ENCODE results near the gene MXRA5.

Gene MXRA5

DNA sequence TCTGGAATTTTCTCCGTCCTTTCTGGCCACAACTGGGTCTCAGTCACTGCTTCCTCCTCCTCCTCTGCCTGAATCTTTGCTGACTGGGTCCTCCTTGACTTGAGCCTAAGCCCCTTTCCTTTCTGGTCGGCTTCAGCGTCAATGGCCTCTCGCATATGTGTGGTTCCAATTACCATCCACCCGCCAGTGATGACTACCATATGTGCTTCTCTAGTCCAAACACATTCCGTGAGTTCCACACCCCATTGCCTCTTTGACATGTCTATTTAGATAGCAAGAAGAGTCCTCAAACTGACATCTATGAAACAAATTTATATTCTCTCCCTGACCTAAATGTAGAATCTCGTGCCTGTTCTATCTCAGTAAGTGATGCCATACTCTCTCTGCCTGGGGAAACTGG, 19.8 kb downstream of the MXRA5 start:
- Histone ChIP-seq H3K27ac (ENCODE audit: insufficient read depth in 1 of 2, low read depth in 1 of 2, low read length in 2 of 2, poor library complexity in 1 of 2, severe bottlenecking in 2 of 2) (no peak overlapping the region), H3K9me3 (ENCODE audit: control extremely low read depth in 1 of 5, control insufficient read depth in 4 of 5, insufficient read depth in 2 of 5, low read depth in 1 of 5, low read length in 4 of 5) (peaks cover 0 to 1% (median 0%) of the 10 kb centered on the region in 5 experiments), H3K36me3 (ENCODE audit: control insufficient read depth in 4 of 4, insufficient read depth in 4 of 4, low read length in 3 of 4) (no peaks in the 10 kb centered on the region), H3K27me3 (replicated peaks in 2 of 5; ENCODE audit: control insufficient read depth in 4 of 5, insufficient read depth in 5 of 5, low read length in 4 of 5) (no peaks in the 10 kb centered on the region), H3K4me3 (ENCODE audit: control insufficient read depth in 1 of 7, extremely low read depth in 1 of 7, insufficient read depth in 4 of 7, low read depth in 2 of 7, low read length in 6 of 7) (no peak overlapping the region), H3K4me1 (ENCODE audit: control extremely low read depth in 1 of 4, control insufficient read depth in 4 of 4, insufficient read depth in 4 of 4, low read length in 3 of 4) (no peaks in the 10 kb centered on the region)
- ChIA-PET POLR2A (no interaction called here), CTCF (no interaction called here)
- 68% methylated on average over 6 of the region's 7 CpGs for WGBS (ENCODE audit: insufficient coverage)
- peak in 2 of 3 donors; percentile 19 to 29 for DNase-seq

DNA sequence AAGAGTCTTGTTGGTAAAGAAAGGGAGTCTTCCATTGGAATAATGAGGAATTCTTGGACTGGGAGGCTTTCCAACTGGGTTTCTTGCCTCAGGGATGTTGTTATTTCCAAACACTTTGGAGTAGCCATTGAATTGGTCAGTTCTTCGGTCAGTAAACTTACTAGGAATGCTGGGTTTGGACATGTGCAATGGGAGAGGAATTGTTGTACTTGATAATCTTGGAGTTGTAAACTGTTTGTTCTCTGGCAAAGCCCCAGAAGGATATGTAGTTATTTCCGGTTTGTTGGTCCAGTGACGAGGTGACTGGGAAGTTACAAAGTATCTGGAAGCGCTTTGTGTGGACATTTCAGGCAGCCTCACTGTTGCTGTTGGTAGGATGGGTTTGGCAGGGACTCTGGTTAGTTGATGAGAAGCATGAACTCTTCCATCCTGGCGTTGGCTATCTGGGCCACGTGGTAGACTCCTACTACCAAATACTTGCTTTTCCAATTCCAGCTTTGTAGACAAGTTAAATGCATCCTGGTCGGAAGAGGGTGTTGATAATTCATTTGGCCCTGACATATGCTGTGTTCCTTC, 25.9 kb downstream of the MXRA5 start:
- Histone ChIP-seq H3K4me3 (ENCODE audit: control insufficient read depth in 1 of 7, extremely low read depth in 1 of 7, insufficient read depth in 4 of 7, low read depth in 2 of 7, low read length in 6 of 7) (no peak overlapping the region), H3K27ac (ENCODE audit: insufficient read depth in 1 of 2, low read depth in 1 of 2, low read length in 2 of 2, poor library complexity in 1 of 2, severe bottlenecking in 2 of 2) (no peak overlapping the region), H3K9me3 (ENCODE audit: control extremely low read depth in 1 of 5, control insufficient read depth in 4 of 5, insufficient read depth in 2 of 5, low read depth in 1 of 5, low read length in 4 of 5) (no peaks in the 10 kb centered on the region), H3K4me1 (ENCODE audit: control extremely low read depth in 1 of 4, control insufficient read depth in 4 of 4, insufficient read depth in 4 of 4, low read length in 3 of 4) (no peaks in the 10 kb centered on the region), H3K27me3 (replicated peaks in 2 of 5; ENCODE audit: control insufficient read depth in 4 of 5, insufficient read depth in 5 of 5, low read length in 4 of 5) (no peaks in the 10 kb centered on the region), H3K36me3 (ENCODE audit: control insufficient read depth in 4 of 4, insufficient read depth in 4 of 4, low read length in 3 of 4) (no peaks in the 10 kb centered on the region)
- no peak for DNase-seq
- POLR2A ChIA-PET: no interaction called here
- CTCF ChIA-PET: no interaction called here
- WGBS (ENCODE audit: insufficient coverage): 73% methylated on average over 4 of the region's 7 CpGs

- 65% methylated on average over 40 of the region's 47 CpGs for WGBS (ENCODE audit: insufficient coverage)
- POLR2A ChIA-PET: no interaction called here
These were observed 29.2 kb downstream of the MXRA5 start for GRCh38 chrX:3317191-3317718.

GRCh38 chrX:3312109-3312508, 34.3 kb downstream of the MXRA5 start:
- DNase-seq: no peak
- H3K36me3 ChIP-seq (ENCODE audit: control insufficient read depth in 4 of 4, insufficient read depth in 4 of 4, low read length in 3 of 4): no peaks in the 10 kb centered on the region
- no peaks in the 10 kb centered on the region for H3K9me3 ChIP-seq (ENCODE audit: control extremely low read depth in 1 of 5, control insufficient read depth in 4 of 5, insufficient read depth in 2 of 5, low read depth in 1 of 5, low read length in 4 of 5)
- no peak overlapping the region for H3K27ac ChIP-seq (ENCODE audit: insufficient read depth in 1 of 2, low read depth in 1 of 2, low read length in 2 of 2, poor library complexity in 1 of 2, severe bottlenecking in 2 of 2)
- H3K27me3 ChIP-seq (replicated peaks in 2 of 5; ENCODE audit: control insufficient read depth in 4 of 5, insufficient read depth in 5 of 5, low read length in 4 of 5): no peaks in the 10 kb centered on the region
- H3K4me3 ChIP-seq (ENCODE audit: control insufficient read depth in 1 of 7, extremely low read depth in 1 of 7, insufficient read depth in 4 of 7, low read depth in 2 of 7, low read length in 6 of 7): no peak overlapping the region
- ChIA-PET POLR2A (no interaction called here), CTCF (no interaction called here)
- no peaks in the 10 kb centered on the region for H3K4me1 ChIP-seq (ENCODE audit: control extremely low read depth in 1 of 4, control insufficient read depth in 4 of 4, insufficient read depth in 4 of 4, low read length in 3 of 4)
- no CpG with 5 or more reads among the region's 2 CpGs for WGBS (ENCODE audit: insufficient coverage)

More at GRCh38 chrX:3317191-3317718, 29.2 kb downstream of the MXRA5 start:
- Histone ChIP-seq H3K27me3 (replicated peaks in 2 of 5; ENCODE audit: control insufficient read depth in 4 of 5, insufficient read depth in 5 of 5, low read length in 4 of 5) (no peaks in the 10 kb centered on the region), H3K4me1 (ENCODE audit: control extremely low read depth in 1 of 4, control insufficient read depth in 4 of 4, insufficient read depth in 4 of 4, low read length in 3 of 4) (no peaks in the 10 kb centered on the region), H3K9me3 (ENCODE audit: control extremely low read depth in 1 of 5, control insufficient read depth in 4 of 5, insufficient read depth in 2 of 5, low read depth in 1 of 5, low read length in 4 of 5) (no peaks in the 10 kb centered on the region), H3K27ac (ENCODE audit: insufficient read depth in 1 of 2, low read depth in 1 of 2, low read length in 2 of 2, poor library complexity in 1 of 2, severe bottlenecking in 2 of 2) (no peak overlapping the region), H3K36me3 (ENCODE audit: control insufficient read depth in 4 of 4, insufficient read depth in 4 of 4, low read length in 3 of 4) (no peaks in the 10 kb centered on the region), H3K4me3 (ENCODE audit: control insufficient read depth in 1 of 7, extremely low read depth in 1 of 7, insufficient read depth in 4 of 7, low read depth in 2 of 7, low read length in 6 of 7) (no peak overlapping the region)
- no peak for DNase-seq
- CTCF ChIA-PET: no interaction called here

DNA sequence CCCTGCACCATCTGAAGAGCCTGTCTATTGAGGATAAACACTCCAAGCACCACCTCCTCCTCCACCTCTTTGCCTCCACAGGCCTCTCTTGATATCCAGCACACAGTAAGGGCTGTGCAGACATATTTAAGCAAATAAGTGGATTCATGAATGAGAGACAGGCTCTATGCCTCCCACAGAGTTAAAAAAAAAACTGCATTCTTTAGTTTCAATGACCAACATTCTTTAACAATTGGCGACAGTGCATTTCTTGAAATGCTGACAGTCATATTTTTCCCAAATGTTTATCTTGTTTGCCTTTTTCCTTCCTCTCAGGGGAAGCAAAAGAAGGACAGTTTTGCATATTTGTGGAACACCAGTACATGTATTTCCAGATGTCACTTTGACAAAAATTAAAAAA, 38.6 kb downstream of the MXRA5 start:
- Histone ChIP-seq H3K27me3 (replicated peaks in 2 of 5; ENCODE audit: control insufficient read depth in 4 of 5, insufficient read depth in 5 of 5, low read length in 4 of 5) (no peaks in the 10 kb centered on the region), H3K27ac (ENCODE audit: insufficient read depth in 1 of 2, low read depth in 1 of 2, low read length in 2 of 2, poor library complexity in 1 of 2, severe bottlenecking in 2 of 2) (no peak overlapping the region), H3K36me3 (ENCODE audit: control insufficient read depth in 4 of 4, insufficient read depth in 4 of 4, low read length in 3 of 4) (no peaks in the 10 kb centered on the region), H3K4me1 (ENCODE audit: control extremely low read depth in 1 of 4, control insufficient read depth in 4 of 4, insufficient read depth in 4 of 4, low read length in 3 of 4) (no peaks in the 10 kb centered on the region), H3K4me3 (ENCODE audit: control insufficient read depth in 1 of 7, extremely low read depth in 1 of 7, insufficient read depth in 4 of 7, low read depth in 2 of 7, low read length in 6 of 7) (no peak overlapping the region), H3K9me3 (ENCODE audit: control extremely low read depth in 1 of 5, control insufficient read depth in 4 of 5, insufficient read depth in 2 of 5, low read depth in 1 of 5, low read length in 4 of 5) (no peaks in the 10 kb centered on the region)
- CTCF ChIA-PET: no interaction called here
- POLR2A ChIA-PET: no interaction called here
- WGBS (ENCODE audit: insufficient coverage): no CpG with 5 or more reads among the region's 1 CpG
- DNase-seq: peak in 1 of 3 donors; percentile 2

DNA sequence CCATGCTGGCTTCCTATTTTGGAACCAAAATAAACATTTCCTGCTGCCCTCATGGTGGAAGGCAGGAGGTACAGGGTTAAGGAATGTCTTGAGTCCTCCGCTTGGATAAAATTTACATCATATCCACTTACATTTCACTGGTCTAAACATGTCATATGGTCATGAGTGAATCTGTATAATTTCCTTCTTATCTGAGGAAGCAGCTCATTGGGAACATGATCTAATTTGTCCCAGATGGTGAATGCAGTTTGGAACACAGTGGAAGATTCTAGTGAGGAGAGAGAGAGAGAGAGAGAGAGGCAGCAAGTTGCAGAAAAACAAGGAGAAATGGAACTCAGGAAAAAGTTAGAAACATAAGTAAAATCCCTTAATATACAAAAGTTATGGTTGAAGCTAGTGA, 46.8 kb downstream of the MXRA5 start:
- CTCF ChIA-PET: no interaction called here
- POLR2A ChIA-PET: no interaction called here

GRCh38 chrX:3295731-3296130, 50.7 kb downstream of the MXRA5 start:
- Histone ChIP-seq H3K27ac (ENCODE audit: insufficient read depth in 1 of 2, low read depth in 1 of 2, low read length in 2 of 2, poor library complexity in 1 of 2, severe bottlenecking in 2 of 2) (no peak overlapping the region), H3K27me3 (replicated peaks in 2 of 5; ENCODE audit: control insufficient read depth in 4 of 5, insufficient read depth in 5 of 5, low read length in 4 of 5) (no peaks in the 10 kb centered on the region), H3K9me3 (ENCODE audit: control extremely low read depth in 1 of 5, control insufficient read depth in 4 of 5, insufficient read depth in 2 of 5, low read depth in 1 of 5, low read length in 4 of 5) (peaks cover 0 to 4% (median 0%) of the 10 kb centered on the region in 5 experiments), H3K4me1 (ENCODE audit: control extremely low read depth in 1 of 4, control insufficient read depth in 4 of 4, insufficient read depth in 4 of 4, low read length in 3 of 4) (no peaks in the 10 kb centered on the region), H3K4me3 (ENCODE audit: control insufficient read depth in 1 of 7, extremely low read depth in 1 of 7, insufficient read depth in 4 of 7, low read depth in 2 of 7, low read length in 6 of 7) (no peak overlapping the region), H3K36me3 (ENCODE audit: control insufficient read depth in 4 of 4, insufficient read depth in 4 of 4, low read length in 3 of 4) (no peaks in the 10 kb centered on the region)
- ChIA-PET CTCF (no interaction called here), POLR2A (no interaction called here)
- no peak for DNase-seq
- 51% methylated on average over 5 of the region's 5 CpGs for WGBS (ENCODE audit: insufficient coverage)

More for the DNA sequence above, 46.8 kb downstream of the MXRA5 start:
- WGBS (ENCODE audit: insufficient coverage): no CpG with 5 or more reads among the region's 1 CpG
- no peak overlapping the region for H3K4me3 ChIP-seq (ENCODE audit: control insufficient read depth in 1 of 7, extremely low read depth in 1 of 7, insufficient read depth in 4 of 7, low read depth in 2 of 7, low read length in 6 of 7)
- H3K27me3 ChIP-seq (replicated peaks in 2 of 5; ENCODE audit: control insufficient read depth in 4 of 5, insufficient read depth in 5 of 5, low read length in 4 of 5): no peaks in the 10 kb centered on the region
- H3K9me3 ChIP-seq (ENCODE audit: control extremely low read depth in 1 of 5, control insufficient read depth in 4 of 5, insufficient read depth in 2 of 5, low read depth in 1 of 5, low read length in 4 of 5): peaks cover 0 to 4% (median 0%) of the 10 kb centered on the region in 5 experiments
- H3K4me1 ChIP-seq (ENCODE audit: control extremely low read depth in 1 of 4, control insufficient read depth in 4 of 4, insufficient read depth in 4 of 4, low read length in 3 of 4): no peaks in the 10 kb centered on the region
- no peak for DNase-seq
- H3K27ac ChIP-seq (ENCODE audit: insufficient read depth in 1 of 2, low read depth in 1 of 2, low read length in 2 of 2, poor library complexity in 1 of 2, severe bottlenecking in 2 of 2): no peak overlapping the region
- no peaks in the 10 kb centered on the region for H3K36me3 ChIP-seq (ENCODE audit: control insufficient read depth in 4 of 4, insufficient read depth in 4 of 4, low read length in 3 of 4)

Data from common myeloid progenitor, CD34-positive (primary cell).